WTC11 (cell line): ENCODE data around the gene EPB41. TPM values are rescaled to one million over a fixed set of nuclear protein-coding genes. Genes with fewer than 3 reads are reported as not detected.

Experiments used
- total RNA-seq: library from RNA; stranded (reverse); gene quantifications from 3 replicates; pipeline ENCODE4 v1.2.3, GENCODE V29; 2021

EPB41 gene
- total RNA-seq, 1 experiment from 2014 or later = 85.0 TPM

Other genes starting within 250 kb of the EPB41 start
- gene GMEB1, start 245.8 kb upstream of the EPB41 start, total RNA-seq = 25.4 to 29.4 TPM (median 26.4 TPM) in 3 replicates
- 111 to 126 TPM (median 114 TPM) in 3 replicates for gene YTHDF2, start 177.6 kb upstream of the EPB41 start, total RNA-seq
- gene OPRD1, start 102.4 kb upstream of the EPB41 start, total RNA-seq = 2.2 to 3.1 TPM (median 2.5 TPM) in 3 replicates
- 19.1 to 22.6 TPM (median 22.1 TPM) in 3 replicates for gene TMEM200B, start 209.3 kb downstream of the EPB41 start, total RNA-seq